Lower leg skin (tissue), 3 donors: ENCODE measurements around the gene NSD1.

Source experiments
- POLR2A ChIP-seq, 2 donors: fragments of 450-650 bp; IDR thresholded peaks; one replicate each; pipeline ENCODE4 v1.6.1; 2016 to 2017; ENCODE audit warnings: antibody characterized with exemption in 2 of 2, mild to moderate bottlenecking in 1 of 2, moderate library complexity in 1 of 2
- TF ChIP-seq, protein P1 (sequence below), 3 donors: fragments of 450-650 bp; IDR thresholded peaks; one replicate each; pipeline ENCODE4 v1.5.1; 2016; ENCODE audit warnings: antibody characterized with exemption in 3 of 3, mild to moderate bottlenecking in 3 of 3, moderate library complexity in 2 of 3

DNA sequence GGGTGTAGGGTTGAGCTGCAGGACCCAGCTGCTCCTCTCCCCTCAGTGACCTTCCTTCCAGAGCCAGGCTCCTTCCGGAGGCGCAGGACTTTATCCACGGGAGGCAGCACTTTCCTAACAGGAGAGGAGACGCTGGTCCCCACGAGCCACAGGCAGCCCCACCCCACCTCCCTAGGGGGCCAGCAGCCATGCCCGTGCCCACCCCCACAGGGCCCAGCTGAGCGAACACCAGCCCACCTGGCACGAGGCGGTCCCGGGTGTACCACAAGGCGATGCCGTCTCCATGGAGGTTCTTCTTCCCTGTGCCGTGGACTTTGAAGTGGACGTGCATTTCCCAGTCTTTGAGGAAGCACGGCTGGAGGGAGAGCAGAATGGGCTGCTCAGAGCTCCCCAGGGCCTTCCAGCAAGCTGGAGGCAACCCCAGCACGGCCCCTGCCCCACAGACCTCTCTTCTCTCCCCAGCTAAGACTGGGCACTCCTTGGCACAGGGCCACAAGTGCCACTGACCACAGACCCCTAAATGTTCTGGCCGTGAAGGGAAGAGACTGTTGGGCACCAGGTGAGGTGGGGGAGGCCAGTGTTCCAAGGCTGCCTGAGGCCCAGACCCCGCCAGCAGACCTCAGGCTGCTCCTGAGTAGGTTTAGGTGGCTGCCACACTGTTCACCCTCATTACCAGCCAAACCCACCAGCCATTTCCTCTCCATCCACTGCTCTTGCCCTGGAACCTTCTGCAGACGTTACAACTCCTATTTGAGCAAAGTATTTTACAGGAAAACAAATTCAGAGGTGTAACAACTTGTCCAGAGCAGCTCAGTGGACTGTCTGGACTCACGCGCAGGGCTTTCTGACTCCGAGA is 204.9 kb downstream of the NSD1 start:
- TF ChIP-seq, protein P1, sequence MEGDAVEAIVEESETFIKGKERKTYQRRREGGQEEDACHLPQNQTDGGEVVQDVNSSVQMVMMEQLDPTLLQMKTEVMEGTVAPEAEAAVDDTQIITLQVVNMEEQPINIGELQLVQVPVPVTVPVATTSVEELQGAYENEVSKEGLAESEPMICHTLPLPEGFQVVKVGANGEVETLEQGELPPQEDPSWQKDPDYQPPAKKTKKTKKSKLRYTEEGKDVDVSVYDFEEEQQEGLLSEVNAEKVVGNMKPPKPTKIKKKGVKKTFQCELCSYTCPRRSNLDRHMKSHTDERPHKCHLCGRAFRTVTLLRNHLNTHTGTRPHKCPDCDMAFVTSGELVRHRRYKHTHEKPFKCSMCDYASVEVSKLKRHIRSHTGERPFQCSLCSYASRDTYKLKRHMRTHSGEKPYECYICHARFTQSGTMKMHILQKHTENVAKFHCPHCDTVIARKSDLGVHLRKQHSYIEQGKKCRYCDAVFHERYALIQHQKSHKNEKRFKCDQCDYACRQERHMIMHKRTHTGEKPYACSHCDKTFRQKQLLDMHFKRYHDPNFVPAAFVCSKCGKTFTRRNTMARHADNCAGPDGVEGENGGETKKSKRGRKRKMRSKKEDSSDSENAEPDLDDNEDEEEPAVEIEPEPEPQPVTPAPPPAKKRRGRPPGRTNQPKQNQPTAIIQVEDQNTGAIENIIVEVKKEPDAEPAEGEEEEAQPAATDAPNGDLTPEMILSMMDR (IDR thresholded peaks at IDR 0.05): no peak
- no peak for TF ChIP-seq POLR2A (IDR thresholded peaks at IDR 0.05)
